Caco-2 (cell line): ENCODE data around the gene DSC1. TPM values are rescaled to one million over a fixed set of nuclear protein-coding genes. Genes with fewer than 3 reads are reported as not detected.

Experiments
- BruUV-seq: library from RNA; stranded (reverse); fragments of 400-500 nt; replicated peaks from 2 replicates; lab custom pipeline; 2021; lab: Mats Ljungman, UMichigan
- CTCF ChIA-PET: fragments of 300-600 bp; sonication (Branson Sonifier 250); formaldehyde crosslinking; loops from one replicate; lab custom pipeline; 2022; ENCODE audit warnings: antibody characterized with exemption; lab: Charles Lee
- POLR2A ChIA-PET: fragments of 300-600 bp; sonication (Branson Sonifier 250); formaldehyde crosslinking; loops from one replicate; lab custom pipeline; 2022; ENCODE audit warnings: antibody characterized with exemption; lab: Charles Lee
- DNase-seq, 2 experiments: peaks; one replicate each; pipeline versions ENCODE4 v3.0.0 to v3.0.0-alpha.2; 2020 to 2022
- H3K27me3 ChIP-seq: replicated peaks from 2 replicates; pipeline ENCODE4 v1.6.0; 2011; ENCODE audit warnings: low read length; ENCODE audit not compliant: control insufficient read depth, insufficient read depth
- H3K36me3 ChIP-seq: 2 replicates; pipeline ENCODE4 v1.5.1; 2011; ENCODE audit warnings: low read length; ENCODE audit not compliant: control insufficient read depth, insufficient read depth
- H3K4me1 ChIP-seq: fragments of 250-450 bp; sonication (Bioruptor Pico); 2 replicates; pipeline ENCODE4 v1.5.1; 2020; ENCODE audit warnings: mild to moderate bottlenecking
- H3K4me3 ChIP-seq: 2 replicates; pipeline ENCODE4 v1.5.1; 2011; ENCODE audit warnings: low read depth, mild to moderate bottlenecking, control low read depth, low read length
- H3K9me3 ChIP-seq: fragments of 250-450 bp; sonication (Bioruptor Pico); 2 replicates; pipeline ENCODE4 v1.5.1; 2020; ENCODE audit warnings: mild to moderate bottlenecking, moderate library complexity
- H3K27ac Mint-ChIP-seq: one replicate; pipeline ENCODE4 v1.8.0; 2022; ENCODE audit warnings: mixed read lengths; ENCODE audit not compliant: unreplicated experiment
- H3K27me3 Mint-ChIP-seq: one replicate; pipeline ENCODE4 v1.8.0; 2022; ENCODE audit warnings: mixed read lengths; ENCODE audit not compliant: insufficient read depth, unreplicated experiment
- H3K36me3 Mint-ChIP-seq: one replicate; pipeline ENCODE4 v1.8.0; 2022; ENCODE audit warnings: mild to moderate bottlenecking, mixed read lengths; ENCODE audit not compliant: insufficient read depth, unreplicated experiment
- H3K4me1 Mint-ChIP-seq: one replicate; pipeline ENCODE4 v1.8.0; 2022; ENCODE audit warnings: low read depth, mixed read lengths; ENCODE audit not compliant: unreplicated experiment
- H3K4me3 Mint-ChIP-seq: one replicate; pipeline ENCODE4 v1.8.0; 2022; ENCODE audit warnings: mild to moderate bottlenecking, moderate library complexity, mixed read lengths; ENCODE audit not compliant: unreplicated experiment
- H3K9me3 Mint-ChIP-seq: one replicate; pipeline ENCODE4 v1.8.0; 2022; ENCODE audit warnings: mixed read lengths; ENCODE audit not compliant: unreplicated experiment
- CTCF ChIP-seq, 2 experiments: fragments of 200-600 bp in 1 of 2; IDR thresholded peaks; 1 replicate in 1 of 2; 2 replicates in 1 of 2; pipeline versions ENCODE4 v1.5.1 to v1.8.0; 2011 to 2022; ENCODE audit warnings: antibody characterized with exemption in 1 of 2, control low read depth in 1 of 2, inconsistent platforms in 1 of 2, low read depth in 1 of 2, low read length in 1 of 2, mild to moderate bottlenecking in 1 of 2, moderate library complexity in 1 of 2; ENCODE audit not compliant: insufficient read depth in 1 of 2, severe bottlenecking in 1 of 2, unreplicated experiment in 1 of 2
- intact Hi-C: fragments of 100-400 bp; cut with micrococcal nuclease; formaldehyde crosslinking; loops from one replicate; pipeline ENCODE4 v1.10.0; 2022; ENCODE audit not compliant: unreplicated experiment
- total RNA-seq: library from RNA; stranded (reverse); gene quantifications from 2 replicates; pipeline ENCODE4 v1.2.3, GENCODE V29; 2022

DSC1 gene
- total RNA-seq, 1 experiment from 2014 or later, result 0.11 TPM

GRCh38 chr18:31162419-31162793 is 250 bp downstream of the DSC1 start:
- Mint-ChIP-seq H3K27ac (no peak overlapping the region), H3K4me3 (no peak overlapping the region), H3K9me3 (no peaks in the 10 kb centered on the region), H3K4me1 (no peaks in the 10 kb centered on the region), H3K36me3 (no peaks in the 10 kb centered on the region), H3K27me3 (no peaks in the 10 kb centered on the region)
- DNase-seq, result no peak
- Histone ChIP-seq H3K9me3 (no peaks in the 10 kb centered on the region), H3K36me3 (no peaks in the 10 kb centered on the region), H3K4me3 (no peak overlapping the region), H3K27me3 (no peaks in the 10 kb centered on the region), H3K4me1 (no peaks in the 10 kb centered on the region)
- no TSS peak for BruUV-seq
- POLR2A ChIA-PET, result no interaction called here
- CTCF ChIA-PET, result no interaction called here
- intact Hi-C loops, result no loop called here
- no peak for TF ChIP-seq CTCF (IDR thresholded peaks at IDR 0.05; ENCODE audit: insufficient read depth in 1 of 2, low read depth in 1 of 2, low read length in 1 of 2, severe bottlenecking in 1 of 2, unreplicated experiment in 1 of 2)

- Histone ChIP-seq H3K27me3 (no peaks in the 10 kb centered on the region), H3K36me3 (no peaks in the 10 kb centered on the region), H3K9me3 (no peaks in the 10 kb centered on the region), H3K4me3 (no peak overlapping the region), H3K4me1 (peaks cover 4% of the 10 kb centered on the region; the same call in 1 of the 2 replicates)
- H3K27ac Mint-ChIP-seq, result no peak overlapping the region
- CTCF ChIA-PET, result no interaction called here
- no peaks in the 10 kb centered on the region for H3K36me3 Mint-ChIP-seq
- H3K4me3 Mint-ChIP-seq, result no peak overlapping the region
- no peak for TF ChIP-seq CTCF (IDR thresholded peaks at IDR 0.05; ENCODE audit: insufficient read depth in 1 of 2, low read depth in 1 of 2, low read length in 1 of 2, severe bottlenecking in 1 of 2, unreplicated experiment in 1 of 2)
- H3K9me3 Mint-ChIP-seq, result no peaks in the 10 kb centered on the region
- no peak for DNase-seq
- no peaks in the 10 kb centered on the region for H3K4me1 Mint-ChIP-seq
- POLR2A ChIA-PET, result no interaction called here
- intact Hi-C loops, result no loop called here
- no TSS peak for BruUV-seq
- no peaks in the 10 kb centered on the region for H3K27me3 Mint-ChIP-seq
Observed at GRCh38 chr18:31161757-31162418, 768 bp downstream of the DSC1 start.

GRCh38 chr18:31156821-31157763 is 5.6 kb downstream of the DSC1 start:
- ChIA-PET CTCF (no interaction called here), POLR2A (no interaction called here)
- H3K9me3 ChIP-seq, result no peaks in the 10 kb centered on the region
- Mint-ChIP-seq H3K4me3 (peak overlapping the region; percentile 67), H3K36me3 (no peaks in the 10 kb centered on the region), H3K9me3 (no peaks in the 10 kb centered on the region), H3K4me1 (no peaks in the 10 kb centered on the region), H3K27me3 (no peaks in the 10 kb centered on the region), H3K27ac (no peak overlapping the region)
- peak; percentile 34 to 39 for DNase-seq
- TF ChIP-seq CTCF (IDR thresholded peaks at IDR 0.05; ENCODE audit: insufficient read depth in 1 of 2, low read depth in 1 of 2, low read length in 1 of 2, severe bottlenecking in 1 of 2, unreplicated experiment in 1 of 2), result no peak
- H3K4me3 ChIP-seq, result no peak overlapping the region
- intact Hi-C loops, result no loop called here
- BruUV-seq, result no TSS peak
- H3K36me3 ChIP-seq, result no peaks in the 10 kb centered on the region
- H3K27me3 ChIP-seq, result no peaks in the 10 kb centered on the region
- H3K4me1 ChIP-seq, result peaks cover 5% of the 10 kb centered on the region; the same call in 1 of the 2 replicates
